ENCODE data around the gene AGBL4.

GRCh38 chr1:49199564-49199963, 824.2 kb downstream of the AGBL4 start:
- TF ChIP-seq CTCF (IDR thresholded peaks at IDR 0.05) (no peak), POLR2A (IDR thresholded peaks at IDR 0.05) (no peak)

Data from lower leg skin (tissue), 3 donors.